LNCaP clone FGC (cell line): ENCODE data around the gene SPNS3.

Experiments used
- DNase-seq: peaks from one replicate; pipeline ENCODE4 v3.0.0-alpha.2; 2011; ENCODE audit warnings: low read depth
- H3K4me3 ChIP-seq: 2 replicates; pipeline ENCODE4 v1.5.1; 2011; ENCODE audit warnings: mild to moderate bottlenecking, low read depth, low read length, control low read depth
- CTCF ChIP-seq: IDR thresholded peaks from 2 replicates; pipeline ENCODE4 v1.5.1; 2012; ENCODE audit warnings: mild to moderate bottlenecking; ENCODE audit not compliant: control insufficient read depth, insufficient read depth; ENCODE audit errors: extremely low read depth

Gene SPNS3

DNA sequence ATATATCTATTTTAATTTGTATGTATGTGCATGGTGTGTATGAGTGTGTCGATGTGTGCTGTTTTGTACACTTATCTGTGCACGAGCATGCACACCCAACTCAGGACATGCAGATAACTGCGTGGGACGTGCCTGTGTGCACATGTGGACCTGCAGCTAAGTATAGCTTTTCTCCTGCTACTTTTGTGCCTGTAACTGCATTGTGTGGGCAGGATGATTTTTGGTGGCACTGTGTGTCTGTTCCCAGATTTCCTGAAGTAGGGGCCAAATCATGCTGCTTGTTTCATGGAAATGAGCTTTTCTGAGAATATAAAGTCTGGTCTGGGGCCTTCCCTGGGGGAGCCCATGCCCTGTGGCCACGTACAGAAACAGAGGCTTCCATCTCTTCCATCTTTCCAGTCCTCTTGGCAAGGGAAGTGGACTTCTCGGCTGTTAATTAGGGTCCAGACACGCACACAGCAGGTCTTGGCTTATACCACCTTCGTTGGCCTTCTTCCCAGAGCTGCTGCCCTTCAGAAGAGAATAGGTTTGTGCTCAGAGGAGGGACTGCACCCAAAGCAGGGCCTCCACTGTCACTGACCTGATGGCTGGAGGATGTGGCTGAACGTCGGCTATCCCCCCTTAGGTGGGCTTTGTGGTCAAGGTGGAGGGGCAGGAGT is 30.2 kb downstream of the SPNS3 start:
- no peak for DNase-seq
- H3K4me3 ChIP-seq = no peak overlapping the region
- TF ChIP-seq CTCF = no peak

DNA sequence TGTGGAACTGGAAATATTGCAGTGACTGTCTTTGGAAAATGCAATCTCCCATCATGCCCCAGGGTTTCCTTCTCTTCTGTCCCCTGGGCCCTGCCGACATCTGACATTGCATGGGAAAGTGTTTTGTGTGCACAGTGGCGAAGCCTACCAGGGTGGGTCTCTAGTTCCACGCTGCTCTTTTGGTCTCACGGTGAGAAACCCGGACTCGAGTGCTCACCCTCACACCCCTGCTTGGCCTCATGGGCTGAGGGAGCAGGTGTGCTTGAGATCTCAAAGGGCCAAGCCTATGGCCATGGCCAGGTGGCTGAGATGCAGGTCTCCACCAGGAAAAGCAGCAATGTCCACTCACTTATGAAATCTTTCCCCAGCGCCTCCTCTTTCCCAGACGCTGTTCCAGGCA is 32.0 kb downstream of the SPNS3 start:
- no peak for TF ChIP-seq CTCF
- no peak overlapping the region for H3K4me3 ChIP-seq
- DNase-seq = no peak

- DNase-seq = no peak
- no peak for TF ChIP-seq CTCF
- no peak overlapping the region for H3K4me3 ChIP-seq
Measured at GRCh38 chr17:4467287-4467686, 33.5 kb downstream of the SPNS3 start.

DNA sequence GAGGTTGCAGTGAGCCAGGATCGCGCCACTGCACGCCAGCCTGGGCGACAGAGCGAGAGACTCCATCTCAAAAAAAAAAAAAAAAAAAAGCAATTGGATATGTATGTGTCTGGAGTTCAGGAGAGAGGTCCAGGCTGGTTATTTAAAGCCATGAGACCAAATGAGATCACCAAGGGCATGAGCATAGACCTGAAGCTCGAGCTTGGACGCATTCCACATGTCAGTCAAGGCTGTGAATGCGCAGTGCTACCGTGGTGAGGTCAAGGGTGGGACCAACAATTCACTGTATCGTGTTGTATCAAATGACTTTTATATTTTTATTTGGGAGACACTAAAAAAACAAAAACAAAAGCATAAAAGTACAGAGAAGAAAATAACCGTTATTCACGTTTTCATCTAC is 35.8 kb downstream of the SPNS3 start:
- H3K4me3 ChIP-seq = no peak overlapping the region
- DNase-seq = no peak
- no peak for TF ChIP-seq CTCF

GRCh38 chr17:4472286-4472685 is 38.5 kb downstream of the SPNS3 start:
- no peak for DNase-seq
- TF ChIP-seq CTCF = no peak

GRCh38 chr17:4474093-4474492 is 40.4 kb downstream of the SPNS3 start:
- TF ChIP-seq CTCF = no peak
- DNase-seq = no peak
- no peak overlapping the region for H3K4me3 ChIP-seq

More at GRCh38 chr17:4472286-4472685, 38.5 kb downstream of the SPNS3 start:
- H3K4me3 ChIP-seq = no peak overlapping the region

DNA sequence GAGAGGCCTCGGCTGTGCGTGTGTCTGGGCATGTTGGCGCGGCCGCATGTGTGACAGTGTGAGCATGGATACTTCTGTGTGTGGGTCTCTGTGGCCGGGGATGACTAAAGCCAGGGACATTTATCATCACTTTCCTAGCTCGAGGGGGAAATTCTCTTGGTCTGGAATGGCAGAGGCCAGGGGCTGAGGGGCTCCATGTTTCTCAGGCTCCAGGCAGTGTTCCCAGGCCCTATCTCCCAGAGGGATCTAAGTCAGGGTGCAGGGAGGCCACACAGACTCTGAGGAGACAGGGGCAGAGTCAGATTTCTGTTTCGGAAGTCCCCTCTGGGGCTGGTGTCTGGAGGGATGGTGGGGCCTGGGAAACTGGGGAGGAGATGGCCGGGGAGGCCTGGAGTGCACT is 41.3 kb downstream of the SPNS3 start:
- no peak overlapping the region for H3K4me3 ChIP-seq
- no peak for DNase-seq
- TF ChIP-seq CTCF = no peak
